Effector CD8-positive, alpha-beta T cell (primary cell): ENCODE measurements around the gene ANK3.

Experiments used
- DNase-seq: peaks from one replicate; lab custom pipeline; 2025; lab: John Stamatoyannopoulos, UW

ANK3 gene

GRCh38 chr10:60281792-60282353 lies 107.8 kb downstream of the ANK3 start:
- no peak for DNase-seq

GRCh38 chr10:60281331-60281730 lies 108.3 kb downstream of the ANK3 start:
- DNase-seq, result no peak

GRCh38 chr10:60280475-60280874 lies 109.2 kb downstream of the ANK3 start:
- DNase-seq, result no peak

- no peak for DNase-seq
Observed at GRCh38 chr10:60277656-60278055, 112.0 kb downstream of the ANK3 start.

- no peak for DNase-seq
Observed at GRCh38 chr10:60276232-60276631, 113.4 kb downstream of the ANK3 start.

- no peak for DNase-seq
Observed at GRCh38 chr10:60271319-60272040, 118.2 kb downstream of the ANK3 start.

GRCh38 chr10:60270426-60270825 lies 119.2 kb downstream of the ANK3 start:
- DNase-seq, result no peak

GRCh38 chr10:60267802-60268201 lies 121.9 kb downstream of the ANK3 start:
- no peak for DNase-seq

- DNase-seq, result no peak
Observed at GRCh38 chr10:60266513-60266912, 123.2 kb downstream of the ANK3 start.

- DNase-seq, result no peak
Observed at GRCh38 chr10:60262647-60263126, 127.0 kb downstream of the ANK3 start.

- DNase-seq, result no peak
Observed at GRCh38 chr10:60260321-60260720, 129.4 kb downstream of the ANK3 start.

GRCh38 chr10:60258429-60258797 lies 131.3 kb downstream of the ANK3 start:
- no peak for DNase-seq

- DNase-seq, result no peak
Observed at GRCh38 chr10:60257767-60258428, 131.8 kb downstream of the ANK3 start.

GRCh38 chr10:60254776-60255175 lies 134.9 kb downstream of the ANK3 start:
- DNase-seq, result no peak

GRCh38 chr10:60253484-60253883 lies 136.2 kb downstream of the ANK3 start:
- DNase-seq, result no peak

GRCh38 chr10:60252688-60253087 lies 137.0 kb downstream of the ANK3 start:
- no peak for DNase-seq

GRCh38 chr10:60246382-60246781 lies 143.3 kb downstream of the ANK3 start:
- DNase-seq, result no peak

GRCh38 chr10:60239228-60239627 lies 150.4 kb downstream of the ANK3 start:
- no peak for DNase-seq

- DNase-seq, result no peak
Observed at GRCh38 chr10:60238759-60239100, 150.9 kb downstream of the ANK3 start.

GRCh38 chr10:60237977-60238758 lies 151.5 kb downstream of the ANK3 start:
- no peak for DNase-seq

GRCh38 chr10:60236869-60237524 lies 152.7 kb downstream of the ANK3 start:
- no peak for DNase-seq

GRCh38 chr10:60235001-60235400 lies 154.7 kb downstream of the ANK3 start:
- no peak for DNase-seq
